ENCODE data around the gene GPR137B.

GRCh38 chr1:236130372-236130771 lies 12.0 kb upstream of the GPR137B start:
- no peak for TF ChIP-seq CTCF (conservative IDR thresholded peaks at IDR 0.05 in 1 of 2, IDR thresholded peaks at IDR 0.05 in 1 of 2; ENCODE audit: low read depth in 1 of 2, low read length in 2 of 2)
- TF ChIP-seq EZH2 (IDR thresholded peaks at IDR 0.05; ENCODE audit: low read length, missing control alignments), result no peak

All from fibroblast of lung (primary cell).